Fibroblast of lung (primary cell): ENCODE data around the gene ZGPAT.

Experiments
- EZH2 ChIP-seq: IDR thresholded peaks from 2 replicates; pipeline ENCODE4 v1.5.1; 2012; ENCODE audit warnings: low read length, control low read depth, mild to moderate bottlenecking; ENCODE audit errors: missing control alignments
- TF ChIP-seq, protein P1 (sequence below), 2 donors: IDR thresholded peaks in 1 of 2; conservative IDR thresholded peaks in 1 of 2; 1 replicate in 1 of 2; 2 replicates in 1 of 2; pipeline ENCODE4 v1.5.1; 2011 to 2012; ENCODE audit warnings: low read length in 2 of 2, control low read depth in 1 of 2, inconsistent platforms in 1 of 2, low read depth in 1 of 2, mild to moderate bottlenecking in 1 of 2

GRCh38 chr20:63714858-63715257 lies 7.0 kb downstream of the ZGPAT start:
- TF ChIP-seq, protein P1, sequence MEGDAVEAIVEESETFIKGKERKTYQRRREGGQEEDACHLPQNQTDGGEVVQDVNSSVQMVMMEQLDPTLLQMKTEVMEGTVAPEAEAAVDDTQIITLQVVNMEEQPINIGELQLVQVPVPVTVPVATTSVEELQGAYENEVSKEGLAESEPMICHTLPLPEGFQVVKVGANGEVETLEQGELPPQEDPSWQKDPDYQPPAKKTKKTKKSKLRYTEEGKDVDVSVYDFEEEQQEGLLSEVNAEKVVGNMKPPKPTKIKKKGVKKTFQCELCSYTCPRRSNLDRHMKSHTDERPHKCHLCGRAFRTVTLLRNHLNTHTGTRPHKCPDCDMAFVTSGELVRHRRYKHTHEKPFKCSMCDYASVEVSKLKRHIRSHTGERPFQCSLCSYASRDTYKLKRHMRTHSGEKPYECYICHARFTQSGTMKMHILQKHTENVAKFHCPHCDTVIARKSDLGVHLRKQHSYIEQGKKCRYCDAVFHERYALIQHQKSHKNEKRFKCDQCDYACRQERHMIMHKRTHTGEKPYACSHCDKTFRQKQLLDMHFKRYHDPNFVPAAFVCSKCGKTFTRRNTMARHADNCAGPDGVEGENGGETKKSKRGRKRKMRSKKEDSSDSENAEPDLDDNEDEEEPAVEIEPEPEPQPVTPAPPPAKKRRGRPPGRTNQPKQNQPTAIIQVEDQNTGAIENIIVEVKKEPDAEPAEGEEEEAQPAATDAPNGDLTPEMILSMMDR (conservative IDR thresholded peaks at IDR 0.05 in 1 of 2, IDR thresholded peaks at IDR 0.05 in 1 of 2; ENCODE audit: low read depth in 1 of 2, low read length in 2 of 2) = no peak
- no peak for TF ChIP-seq EZH2
